Epithelial cell of esophagus (primary cell): ENCODE measurements around the gene APLP1.
"Not testable (repeated sequence)": the region's sequence is repeated elsewhere in the genome, so short reads cannot be mapped to it uniquely, and the experiment has no call there.

Experiments used
- DNase-seq: peaks from one replicate; pipeline ENCODE4 v3.0.0; 2010; ENCODE audit warnings: low read depth
- H3K4me3 ChIP-seq: 2 replicates; pipeline ENCODE4 v1.5.1; 2011; ENCODE audit warnings: mild to moderate bottlenecking, low read length, control low read depth
- CTCF ChIP-seq: IDR thresholded peaks from 2 replicates; pipeline ENCODE4 v1.5.1; 2011; ENCODE audit warnings: low read depth, mild to moderate bottlenecking, low read length, control low read depth, inconsistent platforms; ENCODE audit not compliant: insufficient read depth; ENCODE audit errors: missing control alignments

Gene APLP1

GRCh38 chr19:35868172-35868822 is at the start of gene APLP1:
APLP1 (plus strand) TSS chr19:35868574; CDS start chr19:35868637, 63 bp downstream.
- no peak for TF ChIP-seq CTCF
- no peak within 1 kb of the TSS for H3K4me3 ChIP-seq
- peak; percentile 36 for DNase-seq

- H3K4me3 ChIP-seq: no peak overlapping the region
- no peak for DNase-seq
- TF ChIP-seq CTCF: no peak
These were observed 45.8 kb upstream of the APLP1 start for GRCh38 chr19:35822579-35822978.

- no peak overlapping the region for H3K4me3 ChIP-seq
- DNase-seq: no peak
- no peak for TF ChIP-seq CTCF
These were observed 44.2 kb upstream of the APLP1 start for GRCh38 chr19:35824150-35824549.

GRCh38 chr19:35828692-35829301 is 39.6 kb upstream of the APLP1 start:
- no peak for TF ChIP-seq CTCF
- peak; percentile 72 for DNase-seq
- H3K4me3 ChIP-seq: no peak overlapping the region

- no peak overlapping the region for H3K4me3 ChIP-seq
- no peak for TF ChIP-seq CTCF
- no peak for DNase-seq
These were observed 37.4 kb upstream of the APLP1 start for GRCh38 chr19:35830986-35831385.

- DNase-seq: no peak
- H3K4me3 ChIP-seq: no peak overlapping the region
- TF ChIP-seq CTCF: no peak
These were observed 36.3 kb upstream of the APLP1 start for GRCh38 chr19:35832054-35832453.

- TF ChIP-seq CTCF: no peak
- H3K4me3 ChIP-seq: no peak overlapping the region
- DNase-seq: no peak
These were observed 34.4 kb upstream of the APLP1 start for GRCh38 chr19:35833972-35834371.

- not testable (repeated sequence) for H3K4me3 ChIP-seq, DNase-seq
These were observed 32.3 kb upstream of the APLP1 start for GRCh38 chr19:35836096-35836495.
